ENCODE results near the gene PLCXD1.

PLCXD1 gene

DNA sequence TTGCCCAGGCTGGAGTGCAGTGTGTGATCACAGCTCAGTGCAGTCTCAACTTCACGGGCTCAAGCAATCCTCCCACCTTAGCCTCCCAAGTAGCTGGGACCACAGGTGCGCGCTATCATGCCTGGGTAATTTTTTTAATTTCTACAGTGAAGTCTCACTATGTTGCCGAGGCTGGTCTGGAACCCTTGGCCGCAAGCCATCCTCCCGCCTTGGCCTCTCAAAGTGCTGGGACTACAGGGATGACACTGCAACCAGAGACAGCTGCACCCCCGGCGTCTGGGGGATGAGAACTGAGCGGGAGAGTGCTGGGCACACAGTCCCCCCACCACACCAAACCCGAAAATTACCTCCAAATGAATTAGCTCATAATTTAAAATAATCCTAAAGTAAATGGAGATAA is 70.6 kb downstream of the PLCXD1 start:
- DNase-seq: no peak

GRCh38 chrX:352181-352580 is 71.0 kb downstream of the PLCXD1 start:
- no peak for DNase-seq

DNA sequence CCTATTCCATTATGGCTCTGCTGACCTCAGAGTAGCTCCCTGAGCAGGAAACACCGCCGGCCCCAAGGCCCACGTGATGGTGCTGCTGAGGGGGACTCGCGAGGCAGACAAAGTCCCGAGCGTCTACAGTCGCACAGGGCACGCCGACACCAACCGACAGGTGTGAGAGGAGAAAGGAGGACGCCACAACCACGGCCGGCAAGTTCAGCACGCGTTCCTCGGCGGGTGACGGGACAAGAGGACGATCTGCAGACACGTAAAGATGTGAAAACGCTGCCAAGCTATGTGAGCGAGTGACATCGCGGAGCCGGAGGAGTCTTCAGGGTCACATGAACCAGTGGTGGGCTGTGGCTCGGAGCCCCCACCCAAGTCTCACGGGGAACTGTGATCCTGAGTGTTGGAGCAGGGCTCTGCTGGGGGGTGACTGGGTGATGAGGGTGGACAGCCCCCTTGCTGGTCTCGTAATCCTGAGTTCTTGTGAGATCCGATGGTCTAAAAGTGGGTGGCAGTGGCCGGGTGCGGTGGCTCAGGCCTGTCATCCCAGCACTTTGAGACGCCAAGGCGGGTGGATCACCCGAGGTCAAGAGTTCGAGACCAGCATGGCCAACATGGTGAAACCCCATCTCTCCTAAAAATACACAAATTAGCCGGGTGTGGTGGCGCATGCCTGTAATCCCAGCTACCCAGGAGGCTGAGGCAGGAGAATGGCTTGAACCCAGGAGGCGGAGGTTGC is 71.6 kb downstream of the PLCXD1 start:
- no peak for DNase-seq

Measured in fibroblast of skin of scalp (primary cell).